SU-DHL-6 (cell line): ENCODE measurements around the gene AGPAT3.

ENCODE experiments used
- H2AFZ ChIP-seq: fragments of 200-600 bp; sonication (generic); 2 replicates; pipeline ENCODE4 v1.6.1; 2014; ENCODE audit warnings: low read depth, mild to moderate bottlenecking, moderate library complexity, mixed read lengths, antibody characterized with exemption, low read length; ENCODE audit not compliant: severe bottlenecking
- H3F3A ChIP-seq: fragments of 200-600 bp; shearing (Covaris generic); 2 replicates; pipeline ENCODE4 v1.6.0; 2016; ENCODE audit warnings: antibody characterized with exemption, mild to moderate bottlenecking; ENCODE audit not compliant: insufficient read depth
- H3K27ac ChIP-seq: fragments of 200-600 bp; sonication (generic); 2 replicates; pipeline ENCODE4 v1.5.1; 2016; ENCODE audit warnings: low read depth, mild to moderate bottlenecking, low read length, moderate library complexity, mixed read lengths
- H3K27me3 ChIP-seq: fragments of 200-600 bp; sonication (generic), shearing (Covaris generic); 2 replicates; pipeline ENCODE4 v1.6.0; 2014; ENCODE audit warnings: mild to moderate bottlenecking, low read length
- H3K36me3 ChIP-seq: fragments of 200-600 bp; sonication (generic); 2 replicates; pipeline ENCODE4 v1.6.1; 2014; ENCODE audit warnings: mild to moderate bottlenecking, low read length, mixed read lengths
- H3K4me2 ChIP-seq: fragments of 300-600, 200-600 bp; shearing (Covaris generic), sonication (generic); 2 replicates; pipeline ENCODE4 v1.6.0; 2014; ENCODE audit warnings: low read length, low read depth, mild to moderate bottlenecking; ENCODE audit not compliant: poor library complexity, severe bottlenecking
- H3K4me3 ChIP-seq: fragments of 200-600 bp; sonication (generic); 2 replicates; pipeline ENCODE4 v1.5.1; 2014; ENCODE audit warnings: antibody characterized with exemption, low read length, mild to moderate bottlenecking, mixed read lengths; ENCODE audit not compliant: insufficient read depth, poor library complexity, severe bottlenecking
- H3K79me2 ChIP-seq: fragments of 200-600 bp; sonication (generic); 2 replicates; pipeline ENCODE4 v1.6.1; 2014; ENCODE audit warnings: mild to moderate bottlenecking, low read length, moderate library complexity; ENCODE audit not compliant: insufficient read depth
- H3K9ac ChIP-seq: fragments of 200-600 bp; sonication (generic); 2 replicates; pipeline ENCODE4 v1.7.0; 2014; ENCODE audit warnings: mild to moderate bottlenecking, low read length
- H3K9me2 ChIP-seq: fragments of 200-600 bp; sonication (generic); replicated peaks from 2 replicates; pipeline ENCODE4 v1.6.1; 2014; ENCODE audit warnings: low read length; ENCODE audit not compliant: insufficient read depth
- H3K9me3 ChIP-seq: fragments of 200-600 bp; sonication (generic); 2 replicates; pipeline ENCODE4 v1.6.1; 2014; ENCODE audit warnings: low read length, mixed read lengths; ENCODE audit not compliant: insufficient read depth
- H4K20me1 ChIP-seq: fragments of 200-600 bp; sonication (generic); 2 replicates; pipeline ENCODE4 v1.6.1; 2014; ENCODE audit warnings: low read depth, mild to moderate bottlenecking, antibody characterized with exemption, low read length, moderate library complexity, mixed read lengths
- EZH2phosphoT487 ChIP-seq: fragments of 200-600 bp; sonication (generic), shearing (Covaris generic); conservative IDR thresholded peaks from 2 replicates; pipeline ENCODE4 v1.6.1; 2018; ENCODE audit warnings: mild to moderate bottlenecking, antibody characterized with exemption, low read length, moderate library complexity, mixed read lengths
- TF ChIP-seq, protein P1 (sequence below): fragments of 200-600 bp; sonication (generic); IDR thresholded peaks from one replicate; pipeline ENCODE4 v1.5.1; 2017; ENCODE audit warnings: antibody characterized with exemption, mild to moderate bottlenecking, low read length, moderate library complexity; ENCODE audit not compliant: insufficient read depth, poor library complexity, severe bottlenecking

AGPAT3 gene

DNA sequence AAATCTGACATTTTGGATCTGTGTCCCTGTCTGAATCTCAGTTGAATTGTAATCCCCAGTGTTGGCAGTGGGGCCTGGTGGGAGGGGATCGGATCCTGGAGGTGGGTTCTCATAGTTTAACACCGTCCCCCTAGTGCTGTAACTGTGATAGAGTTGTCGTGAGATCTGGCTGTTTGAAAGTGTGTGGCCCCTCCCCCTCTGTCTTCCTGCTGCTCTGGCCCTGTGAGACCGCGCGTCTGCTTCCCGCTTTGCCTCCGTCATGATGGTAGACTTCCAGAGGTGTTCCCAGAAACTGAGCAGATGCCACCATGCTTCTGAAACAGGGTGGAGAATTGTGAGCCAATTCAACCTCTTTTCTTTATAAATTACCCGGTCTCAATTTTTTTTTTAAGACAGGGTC, 25.0 kb downstream of the AGPAT3 start:
- TF ChIP-seq, protein P1, sequence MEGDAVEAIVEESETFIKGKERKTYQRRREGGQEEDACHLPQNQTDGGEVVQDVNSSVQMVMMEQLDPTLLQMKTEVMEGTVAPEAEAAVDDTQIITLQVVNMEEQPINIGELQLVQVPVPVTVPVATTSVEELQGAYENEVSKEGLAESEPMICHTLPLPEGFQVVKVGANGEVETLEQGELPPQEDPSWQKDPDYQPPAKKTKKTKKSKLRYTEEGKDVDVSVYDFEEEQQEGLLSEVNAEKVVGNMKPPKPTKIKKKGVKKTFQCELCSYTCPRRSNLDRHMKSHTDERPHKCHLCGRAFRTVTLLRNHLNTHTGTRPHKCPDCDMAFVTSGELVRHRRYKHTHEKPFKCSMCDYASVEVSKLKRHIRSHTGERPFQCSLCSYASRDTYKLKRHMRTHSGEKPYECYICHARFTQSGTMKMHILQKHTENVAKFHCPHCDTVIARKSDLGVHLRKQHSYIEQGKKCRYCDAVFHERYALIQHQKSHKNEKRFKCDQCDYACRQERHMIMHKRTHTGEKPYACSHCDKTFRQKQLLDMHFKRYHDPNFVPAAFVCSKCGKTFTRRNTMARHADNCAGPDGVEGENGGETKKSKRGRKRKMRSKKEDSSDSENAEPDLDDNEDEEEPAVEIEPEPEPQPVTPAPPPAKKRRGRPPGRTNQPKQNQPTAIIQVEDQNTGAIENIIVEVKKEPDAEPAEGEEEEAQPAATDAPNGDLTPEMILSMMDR, result no peak
- no peak for TF ChIP-seq EZH2phosphoT487
- Histone ChIP-seq H3K79me2 (no peaks in the 10 kb centered on the region), H3K27me3 (no peaks in the 10 kb centered on the region), H3K9me2 (no peaks in the 10 kb centered on the region), H4K20me1 (no peaks in the 10 kb centered on the region), H3K27ac (no peak overlapping the region), H3K9me3 (no peaks in the 10 kb centered on the region), H2AFZ (no peak overlapping the region), H3K9ac (no peak overlapping the region), H3K4me3 (no peak overlapping the region), H3F3A (no peaks in the 10 kb centered on the region), H3K36me3 (no peaks in the 10 kb centered on the region), H3K4me2 (no peak overlapping the region)

DNA sequence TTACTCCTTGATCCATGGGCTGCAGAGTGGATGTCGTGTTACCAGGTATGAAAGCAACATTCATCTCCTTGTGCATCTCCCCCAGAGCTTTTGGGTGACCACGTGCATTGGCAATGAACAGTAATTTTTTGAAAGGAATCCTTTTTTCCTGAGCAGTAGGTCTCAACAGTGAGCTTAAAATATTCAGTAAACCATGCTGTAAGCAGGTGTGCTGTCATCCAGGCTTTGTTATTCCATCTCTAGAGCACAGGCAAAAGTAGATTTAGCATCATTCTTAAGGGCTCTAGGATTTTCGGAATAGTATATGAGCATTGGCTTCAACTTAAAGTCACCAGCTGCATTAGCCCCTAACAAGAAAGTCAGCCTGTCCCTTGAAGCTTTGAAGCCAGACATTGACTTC, 27.3 kb downstream of the AGPAT3 start:
- H3K27me3 ChIP-seq, result no peaks in the 10 kb centered on the region

DNA sequence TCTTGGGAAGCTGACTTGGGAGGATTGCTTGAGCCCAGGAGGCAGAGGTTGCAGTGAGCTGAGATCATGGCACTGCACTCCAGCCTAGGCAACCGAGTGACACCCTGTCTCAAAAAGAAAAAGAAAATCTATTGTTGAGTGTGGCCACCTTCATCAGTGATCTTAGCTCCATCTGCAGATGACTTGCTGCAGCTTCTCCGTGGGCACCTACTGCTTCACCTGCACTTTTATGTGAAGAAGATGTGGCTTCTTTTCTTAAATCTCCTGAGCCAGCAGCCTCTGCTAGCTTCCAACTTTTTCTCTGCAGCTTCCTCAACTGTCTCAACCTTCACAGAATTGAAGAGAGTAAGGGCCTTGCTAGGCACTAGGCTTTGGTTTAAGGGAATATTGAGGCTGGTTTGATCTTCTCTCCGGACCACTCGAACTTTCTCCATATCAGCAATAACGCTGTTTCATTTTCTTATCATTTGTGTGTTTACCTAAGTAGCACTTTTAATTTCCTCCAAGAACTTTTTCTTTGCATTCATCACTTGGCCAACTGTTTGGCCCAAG, 28.0 kb downstream of the AGPAT3 start:
- Histone ChIP-seq H3K36me3 (no peaks in the 10 kb centered on the region), H3K4me2 (no peak overlapping the region), H3K9ac (no peak overlapping the region), H3K9me3 (no peaks in the 10 kb centered on the region), H3K27ac (no peak overlapping the region), H2AFZ (no peak overlapping the region), H4K20me1 (no peaks in the 10 kb centered on the region), H3F3A (no peaks in the 10 kb centered on the region), H3K9me2 (no peaks in the 10 kb centered on the region), H3K4me3 (no peak overlapping the region), H3K79me2 (no peaks in the 10 kb centered on the region), H3K27me3 (no peaks in the 10 kb centered on the region)
- TF ChIP-seq, protein P1, result no peak
- TF ChIP-seq EZH2phosphoT487, result no peak

More for the DNA sequence above, 27.3 kb downstream of the AGPAT3 start:
- H3K9me3 ChIP-seq, result no peaks in the 10 kb centered on the region
- TF ChIP-seq EZH2phosphoT487, result no peak
- TF ChIP-seq, protein P1, result no peak
- H3K4me2 ChIP-seq, result no peak overlapping the region
- H2AFZ ChIP-seq, result no peak overlapping the region
- no peaks in the 10 kb centered on the region for H3K79me2 ChIP-seq
- H4K20me1 ChIP-seq, result no peaks in the 10 kb centered on the region
- no peaks in the 10 kb centered on the region for H3F3A ChIP-seq
- H3K9me2 ChIP-seq, result no peaks in the 10 kb centered on the region
- no peak overlapping the region for H3K4me3 ChIP-seq
- no peak overlapping the region for H3K9ac ChIP-seq
- H3K27ac ChIP-seq, result no peak overlapping the region
- no peaks in the 10 kb centered on the region for H3K36me3 ChIP-seq
